Measurements from ENCODE around the gene NCKAP5. TPM values are rescaled to one million over a fixed set of nuclear protein-coding genes. Genes with fewer than 3 reads are reported as not detected.

The NCKAP5 gene
- total and polyA plus RNA-seq, 9 of the 15 experiments (the other 6 are each of a cell fraction or from before 2014, with no cell fraction given) = not detected

DNA sequence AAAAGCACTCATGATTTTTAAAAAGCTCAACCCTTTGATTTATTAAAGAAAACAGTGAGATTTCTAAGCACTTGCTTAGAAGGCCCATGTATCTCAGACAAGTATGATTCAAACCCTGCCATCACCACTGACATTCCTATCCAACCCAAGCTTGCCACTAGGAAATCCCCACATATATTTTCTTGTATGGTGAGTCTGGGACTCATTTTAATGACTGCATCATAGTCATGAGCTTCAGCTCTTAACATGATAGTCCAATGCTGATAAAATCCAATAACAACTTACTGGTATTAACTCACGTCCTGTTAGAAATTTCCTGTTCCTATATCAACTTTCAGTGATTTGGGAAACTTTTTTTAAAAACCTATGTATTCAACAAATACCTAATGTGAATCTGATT lies 39.4 kb upstream of the NCKAP5 start:
- Histone ChIP-seq H3K9ac (ENCODE audit: insufficient read depth in 1 of 2, low read depth in 2 of 2, low read length in 2 of 2) (no peak overlapping the region), H2AFZ (ENCODE audit: low read depth, low read length) (no peak overlapping the region), H3K9me3 (replicated peaks; ENCODE audit: control insufficient read depth, insufficient read depth, low read depth, low read length) (no peaks in the 10 kb centered on the region), H3K79me2 (ENCODE audit: control insufficient read depth, insufficient read depth, low read length) (no peaks in the 10 kb centered on the region), H3K36me3 (ENCODE audit: control insufficient read depth, insufficient read depth, low read length) (no peaks in the 10 kb centered on the region), H3K4me2 (ENCODE audit: insufficient read depth, low read length) (no peak overlapping the region), H3K4me3 (no peak overlapping the region), H3K4me1 (replicated peaks in 1 of 2; ENCODE audit: control insufficient read depth in 2 of 2, insufficient read depth in 2 of 2, low read length in 2 of 2) (no peaks in the 10 kb centered on the region), H3K27me3 (ENCODE audit: control insufficient read depth in 2 of 2, insufficient read depth in 2 of 2, low read length in 2 of 2) (no peaks in the 10 kb centered on the region), H3K9me1 (ENCODE audit: control insufficient read depth, insufficient read depth, low read length) (no peaks in the 10 kb centered on the region), H3K27ac (ENCODE audit: extremely low read depth, low read depth, low read length) (no peak overlapping the region), H4K20me1 (replicated peaks; ENCODE audit: control insufficient read depth, insufficient read depth, low read length) (no peaks in the 10 kb centered on the region)
- intact Hi-C loops (cut with micrococcal nuclease) = no loop called here
- in situ Hi-C loops (cut with MboI) = no loop called here
- no peak for DNase-seq (ENCODE audit: extremely low read depth in 1 of 4, low spot score in 3 of 4)
- ATAC-seq = no peak
- POLR2A ChIA-PET = no interaction called here
- BruUV-seq (replicated peaks) = no TSS peak
- CTCF ChIA-PET (ENCODE audit: low intra/inter-chr PET ratio) = no interaction called here
- 0% methylated on average over 1 of the region's 1 CpG for WGBS (ENCODE audit: insufficient coverage, low coverage, missing lambda C conversion rate)
- FAIRE-seq = no peak
- TF ChIP-seq, protein P1, sequence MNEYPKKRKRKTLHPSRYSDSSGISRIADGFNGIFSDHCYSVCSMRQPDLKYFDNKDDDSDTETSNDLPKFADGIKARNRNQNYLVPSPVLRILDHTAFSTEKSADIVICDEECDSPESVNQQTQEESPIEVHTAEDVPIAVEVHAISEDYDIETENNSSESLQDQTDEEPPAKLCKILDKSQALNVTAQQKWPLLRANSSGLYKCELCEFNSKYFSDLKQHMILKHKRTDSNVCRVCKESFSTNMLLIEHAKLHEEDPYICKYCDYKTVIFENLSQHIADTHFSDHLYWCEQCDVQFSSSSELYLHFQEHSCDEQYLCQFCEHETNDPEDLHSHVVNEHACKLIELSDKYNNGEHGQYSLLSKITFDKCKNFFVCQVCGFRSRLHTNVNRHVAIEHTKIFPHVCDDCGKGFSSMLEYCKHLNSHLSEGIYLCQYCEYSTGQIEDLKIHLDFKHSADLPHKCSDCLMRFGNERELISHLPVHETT (CRISPR knock-in tag; conservative IDR thresholded peaks at IDR 0.05 in 1 of 2, IDR thresholded peaks at IDR 0.05 in 1 of 2) = no peak
- TF ChIP-seq, protein P2, sequence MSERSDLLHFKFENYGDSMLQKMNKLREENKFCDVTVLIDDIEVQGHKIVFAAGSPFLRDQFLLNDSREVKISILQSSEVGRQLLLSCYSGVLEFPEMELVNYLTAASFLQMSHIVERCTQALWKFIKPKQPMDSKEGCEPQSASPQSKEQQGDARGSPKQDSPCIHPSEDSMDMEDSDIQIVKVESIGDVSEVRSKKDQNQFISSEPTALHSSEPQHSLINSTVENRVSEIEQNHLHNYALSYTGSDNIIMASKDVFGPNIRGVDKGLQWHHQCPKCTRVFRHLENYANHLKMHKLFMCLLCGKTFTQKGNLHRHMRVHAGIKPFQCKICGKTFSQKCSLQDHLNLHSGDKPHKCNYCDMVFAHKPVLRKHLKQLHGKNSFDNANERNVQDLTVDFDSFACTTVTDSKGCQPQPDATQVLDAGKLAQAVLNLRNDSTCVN (CRISPR knock-in tag; IDR thresholded peaks at IDR 0.05) = no peak
- TF ChIP-seq BACH1 (tag; IDR thresholded peaks at IDR 0.05) (no peak), PHF8 (IDR thresholded peaks at IDR 0.05; ENCODE audit: borderline replicate concordance, low read length) (no peak), ZNF124 (CRISPR knock-in tag; IDR thresholded peaks at IDR 0.05) (no peak), STAT5A (IDR thresholded peaks at IDR 0.05; ENCODE audit: borderline replicate concordance, low read length) (no peak), MTA2 (IDR thresholded peaks at IDR 0.05; ENCODE audit: low read depth) (no peak), FUS (optimal IDR thresholded peaks at IDR 0.05; ENCODE audit: low read depth, low read length) (no peak), CSDE1 (IDR thresholded peaks at IDR 0.05) (no peak), POLR2A (conservative IDR thresholded peaks at IDR 0.05) (no peak), ATF7 (IDR thresholded peaks at IDR 0.05) (no peak)
- TF ChIP-seq, protein P3, sequence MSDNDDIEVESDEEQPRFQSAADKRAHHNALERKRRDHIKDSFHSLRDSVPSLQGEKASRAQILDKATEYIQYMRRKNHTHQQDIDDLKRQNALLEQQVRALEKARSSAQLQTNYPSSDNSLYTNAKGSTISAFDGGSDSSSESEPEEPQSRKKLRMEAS (CRISPR knock-in tag; IDR thresholded peaks at IDR 0.05) = no peak
- TF ChIP-seq, protein P4, sequence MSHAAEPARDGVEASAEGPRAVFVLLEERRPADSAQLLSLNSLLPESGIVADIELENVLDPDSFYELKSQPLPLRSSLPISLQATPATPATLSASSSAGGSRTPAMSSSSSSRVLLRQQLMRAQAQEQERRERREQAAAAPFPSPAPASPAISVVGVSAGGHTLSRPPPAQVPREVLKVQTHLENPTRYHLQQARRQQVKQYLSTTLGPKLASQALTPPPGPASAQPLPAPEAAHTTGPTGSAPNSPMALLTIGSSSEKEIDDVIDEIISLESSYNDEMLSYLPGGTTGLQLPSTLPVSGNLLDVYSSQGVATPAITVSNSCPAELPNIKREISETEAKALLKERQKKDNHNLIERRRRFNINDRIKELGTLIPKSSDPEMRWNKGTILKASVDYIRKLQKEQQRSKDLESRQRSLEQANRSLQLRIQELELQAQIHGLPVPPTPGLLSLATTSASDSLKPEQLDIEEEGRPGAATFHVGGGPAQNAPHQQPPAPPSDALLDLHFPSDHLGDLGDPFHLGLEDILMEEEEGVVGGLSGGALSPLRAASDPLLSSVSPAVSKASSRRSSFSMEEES (CRISPR knock-in tag; IDR thresholded peaks at IDR 0.05) = no peak
- TF ChIP-seq, protein P5, sequence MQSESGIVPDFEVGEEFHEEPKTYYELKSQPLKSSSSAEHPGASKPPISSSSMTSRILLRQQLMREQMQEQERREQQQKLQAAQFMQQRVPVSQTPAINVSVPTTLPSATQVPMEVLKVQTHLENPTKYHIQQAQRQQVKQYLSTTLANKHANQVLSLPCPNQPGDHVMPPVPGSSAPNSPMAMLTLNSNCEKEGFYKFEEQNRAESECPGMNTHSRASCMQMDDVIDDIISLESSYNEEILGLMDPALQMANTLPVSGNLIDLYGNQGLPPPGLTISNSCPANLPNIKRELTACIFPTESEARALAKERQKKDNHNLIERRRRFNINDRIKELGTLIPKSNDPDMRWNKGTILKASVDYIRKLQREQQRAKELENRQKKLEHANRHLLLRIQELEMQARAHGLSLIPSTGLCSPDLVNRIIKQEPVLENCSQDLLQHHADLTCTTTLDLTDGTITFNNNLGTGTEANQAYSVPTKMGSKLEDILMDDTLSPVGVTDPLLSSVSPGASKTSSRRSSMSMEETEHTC (IDR thresholded peaks at IDR 0.05) = no peak
- TF ChIP-seq, protein P6, sequence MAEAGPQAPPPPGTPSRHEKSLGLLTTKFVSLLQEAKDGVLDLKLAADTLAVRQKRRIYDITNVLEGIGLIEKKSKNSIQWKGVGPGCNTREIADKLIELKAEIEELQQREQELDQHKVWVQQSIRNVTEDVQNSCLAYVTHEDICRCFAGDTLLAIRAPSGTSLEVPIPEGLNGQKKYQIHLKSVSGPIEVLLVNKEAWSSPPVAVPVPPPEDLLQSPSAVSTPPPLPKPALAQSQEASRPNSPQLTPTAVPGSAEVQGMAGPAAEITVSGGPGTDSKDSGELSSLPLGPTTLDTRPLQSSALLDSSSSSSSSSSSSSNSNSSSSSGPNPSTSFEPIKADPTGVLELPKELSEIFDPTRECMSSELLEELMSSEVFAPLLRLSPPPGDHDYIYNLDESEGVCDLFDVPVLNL (CRISPR knock-in tag; IDR thresholded peaks at IDR 0.05; ENCODE audit: low read depth) = no peak
- TF ChIP-seq, protein P7, sequence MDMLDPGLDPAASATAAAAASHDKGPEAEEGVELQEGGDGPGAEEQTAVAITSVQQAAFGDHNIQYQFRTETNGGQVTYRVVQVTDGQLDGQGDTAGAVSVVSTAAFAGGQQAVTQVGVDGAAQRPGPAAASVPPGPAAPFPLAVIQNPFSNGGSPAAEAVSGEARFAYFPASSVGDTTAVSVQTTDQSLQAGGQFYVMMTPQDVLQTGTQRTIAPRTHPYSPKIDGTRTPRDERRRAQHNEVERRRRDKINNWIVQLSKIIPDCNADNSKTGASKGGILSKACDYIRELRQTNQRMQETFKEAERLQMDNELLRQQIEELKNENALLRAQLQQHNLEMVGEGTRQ (CRISPR knock-in tag; IDR thresholded peaks at IDR 0.05) = no peak

Data from K562 (cell line).